H1 (cell line): ENCODE measurements around the gene NARS2. TPM values are rescaled to one million over a fixed set of nuclear protein-coding genes. Genes with fewer than 3 reads are reported as not detected.

Experiments used
- CTCF ChIA-PET: fragments of 300-600 bp; sonication (Branson Sonifier 250); formaldehyde crosslinking; loops from one replicate; lab custom pipeline; 2021; ENCODE audit not compliant: partially characterized antibody; lab: Charles Lee
- POLR2A ChIA-PET: fragments of 300-600 bp; sonication (Branson Sonifier 250); formaldehyde crosslinking; loops from one replicate; lab custom pipeline; 2021; ENCODE audit warnings: inconsistent platforms; ENCODE audit not compliant: partially characterized antibody; lab: Charles Lee
- DNase-seq, 2 experiments: peaks; one replicate each; pipeline versions ENCODE4 v3.0.0 to v3.0.0-alpha.2; 2010 to 2022; ENCODE audit warnings: low spot score in 2 of 2, low read depth in 1 of 2, mixed read lengths in 1 of 2
- FAIRE-seq: peaks from 2 replicates; lab custom pipeline; 2011; peaks lifted over from hg19 to GRCh38; lab: Jason Lieb, UNC
- H2AFZ ChIP-seq: 2 replicates; pipeline ENCODE4 v1.8.1; 2012; ENCODE audit warnings: low read length, inconsistent platforms
- H2AK5ac ChIP-seq: 2 replicates; pipeline ENCODE4 v1.6.1; 2013; ENCODE audit warnings: low read depth, low read length
- H2BK120ac ChIP-seq: replicated peaks from 2 replicates; pipeline ENCODE3; 2013; ENCODE audit warnings: low read depth, low read length, inconsistent platforms
- H2BK12ac ChIP-seq: 2 replicates; pipeline ENCODE4 v1.6.1; 2013; ENCODE audit warnings: low read depth, low read length
- H2BK15ac ChIP-seq: 2 replicates; pipeline ENCODE4 v1.6.1; 2013; ENCODE audit warnings: low read length
- H2BK20ac ChIP-seq: 2 replicates; pipeline ENCODE4 v1.6.1; 2013; ENCODE audit warnings: low read length
- H2BK5ac ChIP-seq: 2 replicates; pipeline ENCODE4 v1.6.1; 2013; ENCODE audit warnings: low read depth, low read length
- H3K14ac ChIP-seq: 2 replicates; pipeline ENCODE4 v1.6.1; 2013; ENCODE audit warnings: inconsistent platforms; ENCODE audit not compliant: insufficient read length
- H3K18ac ChIP-seq: 2 replicates; pipeline ENCODE4 v1.6.1; 2013; ENCODE audit warnings: low read length; ENCODE audit errors: extremely low read depth
- H3K23ac ChIP-seq: 2 replicates; pipeline ENCODE4 v1.6.1; 2013; ENCODE audit warnings: inconsistent platforms; ENCODE audit not compliant: insufficient read length
- H3K23me2 ChIP-seq: 2 replicates; pipeline ENCODE4 v1.6.1; 2013; ENCODE audit warnings: low read depth, low read length
- H3K27ac ChIP-seq: 2 replicates; pipeline ENCODE4 v1.6.1; 2011; ENCODE audit warnings: low read depth, low read length, inconsistent platforms
- H3K27me3 ChIP-seq, 4 experiments: replicated peaks in 1 of 4; 1 replicate in 1 of 4; 2 replicates in 3 of 4; pipeline versions ENCODE4 v1.6.1 to v1.8.1; 2011 to 2013; ENCODE audit warnings: low read length in 3 of 4, mild to moderate bottlenecking in 3 of 4, inconsistent platforms in 2 of 4, mixed read lengths in 2 of 4, moderate library complexity in 1 of 4; ENCODE audit not compliant: control insufficient read depth in 3 of 4, insufficient read depth in 3 of 4; ENCODE audit errors: extremely low read depth in 1 of 4
- H3K36me3 ChIP-seq, 4 experiments: 2 replicates each; pipeline versions ENCODE4 v1.6.1 to v1.8.1; 2011 to 2013; ENCODE audit warnings: mild to moderate bottlenecking in 4 of 4, low read length in 3 of 4, moderate library complexity in 2 of 4, control low read depth in 1 of 4, inconsistent platforms in 1 of 4; ENCODE audit not compliant: insufficient read depth in 4 of 4, control insufficient read depth in 2 of 4
- H3K4ac ChIP-seq: replicated peaks from 2 replicates; pipeline ENCODE3; 2013; ENCODE audit warnings: low read length, low read depth, mixed read lengths, inconsistent platforms; ENCODE audit not compliant: insufficient read length
- H3K4me1 ChIP-seq, 4 experiments: replicated peaks in 1 of 4; 1 replicate in 1 of 4; 2 replicates in 3 of 4; pipeline versions ENCODE4 v1.6.1 to v1.8.1; 2011 to 2013; ENCODE audit warnings: low read length in 3 of 4, inconsistent platforms in 2 of 4, mixed read lengths in 1 of 4; ENCODE audit not compliant: insufficient read depth in 4 of 4, control insufficient read depth in 3 of 4
- H3K4me2 ChIP-seq, 2 experiments: 2 replicates each; pipeline versions ENCODE4 v1.6.1 to v1.8.1; 2011 to 2013; ENCODE audit warnings: low read depth in 2 of 2, low read length in 2 of 2, control low read depth in 1 of 2, inconsistent platforms in 1 of 2, mild to moderate bottlenecking in 1 of 2; ENCODE audit not compliant: insufficient read depth in 1 of 2
- H3K4me3 ChIP-seq, 4 experiments: fragments of 200-600, 300-600 bp in 1 of 4; sonication (generic), shearing (Covaris generic), sonication (Bioruptor Twin) in 1 of 4; 2 replicates each; pipeline versions ENCODE4 v1.5.1 to v1.8.1; 2011 to 2016; ENCODE audit warnings: low read length in 4 of 4, low read depth in 3 of 4, control low read depth in 2 of 4, inconsistent platforms in 2 of 4, mild to moderate bottlenecking in 2 of 4, mixed read lengths in 1 of 4, moderate library complexity in 1 of 4; ENCODE audit not compliant: insufficient read depth in 2 of 4; ENCODE audit errors: extremely low read depth in 1 of 4
- H3K56ac ChIP-seq: replicated peaks from 2 replicates; pipeline ENCODE3; 2013; ENCODE audit warnings: low read depth, mild to moderate bottlenecking, mixed read lengths, low read length, inconsistent platforms; ENCODE audit not compliant: insufficient read length
- H3K79me1 ChIP-seq: 2 replicates; pipeline ENCODE4 v1.6.1; 2013; ENCODE audit warnings: low read depth, low read length, control low read depth
- H3K79me2 ChIP-seq, 2 experiments: 2 replicates each; pipeline versions ENCODE4 v1.6.1 to v1.8.1; 2012 to 2013; ENCODE audit warnings: low read length in 2 of 2, mild to moderate bottlenecking in 2 of 2, inconsistent platforms in 1 of 2; ENCODE audit not compliant: insufficient read depth in 2 of 2, control insufficient read depth in 1 of 2
- H3K9ac ChIP-seq, 4 experiments: replicated peaks in 1 of 4; 1 replicate in 1 of 4; 2 replicates in 3 of 4; pipeline versions ENCODE4 v1.6.1 to v1.8.1; 2011 to 2013; ENCODE audit warnings: low read depth in 3 of 4, low read length in 3 of 4, control low read depth in 2 of 4, mild to moderate bottlenecking in 2 of 4, moderate library complexity in 2 of 4, inconsistent platforms in 1 of 4; ENCODE audit errors: extremely low read depth in 1 of 4
- H3K9me3 ChIP-seq, 2 experiments: 2 replicates each; pipeline versions ENCODE4 v1.6.1 to v1.8.1; 2012 to 2013; ENCODE audit warnings: mild to moderate bottlenecking in 2 of 2, moderate library complexity in 2 of 2, control low read depth in 1 of 2, inconsistent platforms in 1 of 2, low read depth in 1 of 2, low read length in 1 of 2, mixed read lengths in 1 of 2; ENCODE audit not compliant: insufficient read depth in 2 of 2
- H4K20me1 ChIP-seq, 2 experiments: replicated peaks in 1 of 2; 2 replicates each; pipeline versions ENCODE3 to v1.8.1; 2011 to 2013; ENCODE audit warnings: inconsistent platforms in 2 of 2, low read length in 2 of 2, mild to moderate bottlenecking in 1 of 2; ENCODE audit not compliant: insufficient read depth in 2 of 2, control insufficient read depth in 1 of 2
- H4K5ac ChIP-seq: 2 replicates; pipeline ENCODE4 v1.6.1; 2013; ENCODE audit warnings: low read length, low read depth, mixed read lengths, inconsistent platforms; ENCODE audit not compliant: insufficient read length
- H4K8ac ChIP-seq: 2 replicates; pipeline ENCODE4 v1.8.0; 2013; ENCODE audit warnings: mild to moderate bottlenecking, moderate library complexity, low read length, inconsistent platforms; ENCODE audit not compliant: insufficient read depth; ENCODE audit errors: extremely low read depth
- H4K91ac ChIP-seq: replicated peaks from 2 replicates; pipeline ENCODE3; 2013; ENCODE audit warnings: low read length, mixed read lengths, inconsistent platforms; ENCODE audit not compliant: insufficient read length
- CBX5 ChIP-seq: fragments of 300-800, 300-1000 bp; sonication (generic); IDR thresholded peaks from 2 replicates; pipeline ENCODE4 v1.7.1; 2016; ENCODE audit warnings: antibody characterized with exemption, low read length, low read depth
- EGR1 ChIP-seq: IDR thresholded peaks from 2 replicates; pipeline ENCODE4 v1.6.1; 2011; ENCODE audit warnings: low read depth, low read length, borderline replicate concordance
- EZH2 ChIP-seq: fragments of 200-600 bp; sonication (generic); IDR thresholded peaks from 2 replicates; pipeline ENCODE4 v1.7.1; 2012; ENCODE audit warnings: low read depth, mild to moderate bottlenecking, moderate library complexity, low read length, inconsistent platforms; ENCODE audit not compliant: severe bottlenecking
- HDAC2 ChIP-seq, 2 experiments: fragments of 300-600 bp in 1 of 2; sonication (generic) in 1 of 2; IDR thresholded peaks; 2 replicates each; pipeline ENCODE4 v1.6.1; 2011 to 2012; ENCODE audit warnings: low read depth in 2 of 2, low read length in 2 of 2, mild to moderate bottlenecking in 2 of 2, moderate library complexity in 2 of 2, borderline replicate concordance in 1 of 2, inconsistent platforms in 1 of 2
- JUN ChIP-seq: IDR thresholded peaks from 2 replicates; pipeline ENCODE4 v1.6.1; 2011; ENCODE audit warnings: low read depth, mild to moderate bottlenecking, improper control_type of control experiment, low read length
- MAFK ChIP-seq: IDR thresholded peaks from 2 replicates; pipeline ENCODE4 v1.6.1; 2012; ENCODE audit warnings: low read depth, mild to moderate bottlenecking, improper control_type of control experiment, low read length
- NRF1 ChIP-seq: IDR thresholded peaks from 2 replicates; pipeline ENCODE4 v1.6.1; 2011; ENCODE audit warnings: mild to moderate bottlenecking, low read depth, low read length, improper control_type of control experiment
- SP1 ChIP-seq: IDR thresholded peaks from 2 replicates; pipeline ENCODE4 v1.6.1; 2011; ENCODE audit warnings: low read depth, low read length
- SUZ12 ChIP-seq: fragments of 200-600 bp; sonication (generic); IDR thresholded peaks from 2 replicates; pipeline ENCODE4 v1.6.1; 2012; ENCODE audit warnings: mild to moderate bottlenecking, inconsistent platforms, low read length, moderate library complexity, mixed read lengths
- TBP ChIP-seq: IDR thresholded peaks from 2 replicates; pipeline ENCODE4 v1.6.1; 2011; ENCODE audit warnings: low read depth, low read length, improper control_type of control experiment
- TCF12 ChIP-seq: IDR thresholded peaks from 2 replicates; pipeline ENCODE4 v1.6.1; 2011; ENCODE audit warnings: low read depth, mild to moderate bottlenecking, low read length
- ZNF274 ChIP-seq: IDR thresholded peaks from 2 replicates; pipeline ENCODE4 v1.7.0; 2012; ENCODE audit warnings: low read length, borderline replicate concordance; ENCODE audit errors: extremely low read depth
- WGBS, 2 experiments: shearing (Covaris generic) in 1 of 2; methylation state at CpG; one replicate each; pipeline versions ENCODE4 v1.1.6 to v1.1.7; 2013 to 2015; ENCODE audit warnings: low lambda C conversion rate in 2 of 2, mixed read lengths in 2 of 2, inconsistent platforms in 1 of 2, low coverage in 1 of 2, missing lambda C conversion rate in 1 of 2; ENCODE audit not compliant: insufficient replicate concordance in 2 of 2, insufficient coverage in 1 of 2, insufficient read length in 1 of 2; ENCODE audit errors: extremely low coverage in 1 of 2, missing lambda C conversion rate in 1 of 2; 5-methylcytosine and 5-hydroxymethylcytosine counted together
- polyA plus RNA-seq, 7 experiments: library from polyadenylated mRNA; depleted of rRNA in 3 of 7; stranded (reverse) in 5 of 7; unstranded in 2 of 7; fragments of >200 nt in 5 of 7; fragments of 200-250 nt in 2 of 7; gene quantifications; 1 replicate in 5 of 7; 2 replicates in 1 of 7; 4 replicates in 1 of 7; pipeline versions ENCODE4 v1.2.1 to v1.2.3, GENCODE V29; 2011 to 2013; ENCODE audit warnings: missing spikeins in 2 of 7, mixed read lengths in 2 of 7
- total RNA-seq: library from RNA; stranded (reverse); fragmentation: NEBNext Ultra II Directional; extraction: Animal tissue kit (Norgen Biotek cat#: 25700); gene quantifications from 2 replicates; pipeline ENCODE4 v1.2.1, GENCODE V29; 2021
- TF ChIP-seq, protein P1 (sequence below): IDR thresholded peaks from 2 replicates; pipeline ENCODE4 v1.6.1; 2012; ENCODE audit warnings: inconsistent platforms

The NARS2 gene
- total and polyA plus RNA-seq, 2 of the 8 experiments (the other 6 are each of a cell fraction or from before 2014, with no cell fraction given), result 26.2 to 51.6 TPM

DNA sequence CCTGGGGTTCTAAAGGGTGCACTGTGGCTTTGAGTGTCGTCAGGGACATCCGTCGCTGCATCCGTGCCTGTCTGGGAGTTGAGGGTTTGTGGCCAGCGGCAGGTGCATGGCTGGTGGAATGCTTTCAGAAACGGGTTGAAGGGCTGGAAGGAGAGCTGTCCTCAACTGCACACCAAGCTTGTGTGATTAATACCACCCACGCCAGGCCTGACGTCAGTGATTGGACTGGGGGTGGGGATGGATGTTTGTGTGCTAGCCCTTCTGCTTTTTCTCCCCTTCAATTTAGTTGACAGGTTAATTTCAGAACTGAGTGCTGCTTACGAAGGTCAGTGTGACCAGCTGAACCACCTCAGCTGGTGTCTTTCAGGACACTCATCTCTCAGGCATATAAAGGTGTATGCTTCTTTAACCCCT is 153.9 kb downstream of the NARS2 start:
- Histone ChIP-seq H3K9ac (no peak overlapping the region), H3K4me2 (no peak overlapping the region), H3K4ac (no peak overlapping the region), H2BK20ac (no peak overlapping the region), H2BK5ac (no peak overlapping the region), H3K4me1 (peaks cover 5 to 16% (median 10%) of the 10 kb centered on the region in 4 experiments; a peak in 6 of 7 replicates), H3K79me2 (no peaks in the 10 kb centered on the region), H2BK15ac (no peak overlapping the region; the same call in 1 of the 2 replicates), H3K79me1 (no peaks in the 10 kb centered on the region), H4K91ac (no peak overlapping the region), H3K56ac (no peak overlapping the region), H2AK5ac (no peak overlapping the region), H2AFZ (no peak overlapping the region), H3K23ac (no peak overlapping the region), H2BK120ac (no peak overlapping the region), H3K27me3 (peaks cover 0 to 13% (median 8%) of the 10 kb centered on the region in 4 experiments; a peak in 4 of 7 replicates), H3K27ac (no peak overlapping the region), H4K5ac (no peak overlapping the region), H4K8ac (no peak overlapping the region), H2BK12ac (no peak overlapping the region), H4K20me1 (no peaks in the 10 kb centered on the region), H3K18ac (no peak overlapping the region), H3K36me3 (no peaks in the 10 kb centered on the region), H3K23me2 (peaks cover 10% of the 10 kb centered on the region; the same call in 1 of the 2 replicates), H3K4me3 (no peak overlapping the region), H3K9me3 (no peaks in the 10 kb centered on the region), H3K14ac (no peak overlapping the region)
- no peak for DNase-seq
- no peak for FAIRE-seq
- 82% methylated on average over 9 of the region's 9 CpGs; no CpG with 5 or more reads in 1 of the 2 experiments for WGBS, 2 experiments
- POLR2A ChIA-PET, result interaction anchor here (4.7 kb wide), 1 partner anchor 9 kb away, joined by 33 read pairs; no protein-coding TSS in a partner anchor
- CTCF ChIA-PET, result interaction anchor here (0.5 to 7.6 kb wide), 16 partner anchors 9 to 226 kb away, joined by 3 to 87 read pairs (median 4); no protein-coding TSS in a partner anchor
- TF ChIP-seq NRF1 (no peak), EZH2 (no peak), MAFK (no peak), EGR1 (no peak), JUN (no peak), TCF12 (no peak), CBX5 (no peak), ZNF274 (no peak), TBP (no peak), SP1 (no peak), SUZ12 (no peak), HDAC2 (IDR thresholded peaks at IDR 0.05; ENCODE audit: borderline replicate concordance in 1 of 2, low read depth in 2 of 2, low read length in 2 of 2) (no peak)
- TF ChIP-seq, protein P1, sequence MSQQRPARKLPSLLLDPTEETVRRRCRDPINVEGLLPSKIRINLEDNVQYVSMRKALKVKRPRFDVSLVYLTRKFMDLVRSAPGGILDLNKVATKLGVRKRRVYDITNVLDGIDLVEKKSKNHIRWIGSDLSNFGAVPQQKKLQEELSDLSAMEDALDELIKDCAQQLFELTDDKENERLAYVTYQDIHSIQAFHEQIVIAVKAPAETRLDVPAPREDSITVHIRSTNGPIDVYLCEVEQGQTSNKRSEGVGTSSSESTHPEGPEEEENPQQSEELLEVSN, result no peak
